ENCODE data around the gene PES1.
"Not testable (repeated sequence)": the region's sequence is repeated elsewhere in the genome, so short reads cannot be mapped to it uniquely, and the experiment has no call there.

DNA sequence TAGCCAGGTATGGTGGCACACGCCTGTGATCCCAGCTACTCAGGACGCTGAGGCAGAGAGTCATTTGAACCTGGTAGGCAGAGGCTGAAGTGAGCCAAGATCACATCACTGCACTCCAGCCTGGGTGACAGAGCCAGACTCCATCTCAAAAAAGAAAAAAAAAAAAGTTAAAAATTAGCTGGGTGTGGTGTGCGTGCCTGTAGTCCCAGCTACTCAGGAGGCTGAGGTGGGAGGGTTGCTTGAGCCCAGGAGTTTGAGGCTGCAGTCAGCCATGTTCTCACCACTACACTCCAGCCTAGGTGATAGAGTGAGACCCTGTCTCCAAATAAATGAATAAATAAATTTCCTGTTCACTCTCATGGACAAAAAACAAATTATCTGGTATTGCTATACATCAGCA, 50.2 kb downstream of the PES1 start:
- not testable (repeated sequence) for TF ChIP-seq CTCF, POLR2A (IDR thresholded peaks at IDR 0.05)

Measured in esophagus squamous epithelium (tissue), 4 donors.